H9 (cell line): Measurements from ENCODE around the gene TTC9. TPM values are rescaled to one million over a fixed set of nuclear protein-coding genes. Genes with fewer than 3 reads are reported as not detected.

Experiments
- DNase-seq: peaks from one replicate; pipeline ENCODE4 v3.0.0-alpha.2; 2017
- H2AFZ ChIP-seq: one replicate; pipeline ENCODE4 v1.6.1; 2013; ENCODE audit warnings: mild to moderate bottlenecking, low read length, control low read depth, moderate library complexity
- H2AK5ac ChIP-seq: 2 replicates; pipeline ENCODE4 v1.6.1; 2013; ENCODE audit warnings: low read length, control low read depth, mixed read lengths; ENCODE audit not compliant: insufficient read length
- H2BK120ac ChIP-seq: one replicate; pipeline ENCODE4 v1.6.1; 2013; ENCODE audit warnings: low read depth, mild to moderate bottlenecking, low read length, control low read depth, inconsistent platforms; ENCODE audit not compliant: poor library complexity, severe bottlenecking
- H2BK12ac ChIP-seq: 2 replicates; pipeline ENCODE4 v1.6.1; 2013; ENCODE audit warnings: low read length, control low read depth, mixed read lengths, low read depth; ENCODE audit not compliant: insufficient read length
- H2BK15ac ChIP-seq: 2 replicates; pipeline ENCODE4 v1.6.1; 2013; ENCODE audit warnings: low read depth, low read length, control low read depth
- H2BK20ac ChIP-seq: one replicate; pipeline ENCODE4 v1.6.1; 2013; ENCODE audit warnings: low read depth, mild to moderate bottlenecking, low read length, control low read depth, inconsistent platforms; ENCODE audit not compliant: poor library complexity, severe bottlenecking
- H2BK5ac ChIP-seq: 2 replicates; pipeline ENCODE4 v1.6.1; 2013; ENCODE audit warnings: low read length, control low read depth, mixed read lengths; ENCODE audit not compliant: insufficient read length
- H3K14ac ChIP-seq: 2 replicates; pipeline ENCODE4 v1.6.1; 2013; ENCODE audit warnings: low read length, control low read depth; ENCODE audit not compliant: insufficient read depth
- H3K18ac ChIP-seq: 2 replicates; pipeline ENCODE4 v1.6.1; 2013; ENCODE audit warnings: low read depth, mild to moderate bottlenecking, mixed read lengths, low read length, control low read depth; ENCODE audit not compliant: insufficient read length
- H3K23ac ChIP-seq: 2 replicates; pipeline ENCODE4 v1.6.1; 2013; ENCODE audit warnings: low read length, control low read depth, mixed read lengths, low read depth; ENCODE audit not compliant: insufficient read length
- H3K23me2 ChIP-seq: 2 replicates; pipeline ENCODE4 v1.6.1; 2013; ENCODE audit warnings: low read depth, mild to moderate bottlenecking, mixed read lengths, low read length, control low read depth; ENCODE audit not compliant: insufficient read length, poor library complexity, severe bottlenecking
- H3K27ac ChIP-seq: 2 replicates; pipeline ENCODE4 v1.5.1; 2013; ENCODE audit warnings: low read length, control low read depth, mixed read lengths, low read depth; ENCODE audit not compliant: insufficient read length
- H3K27me3 ChIP-seq: 2 replicates; pipeline ENCODE4 v1.6.1; 2013; ENCODE audit warnings: low read length, control low read depth, inconsistent platforms; ENCODE audit not compliant: insufficient read depth
- H3K4ac ChIP-seq: 2 replicates; pipeline ENCODE4 v1.6.1; 2013; ENCODE audit warnings: low read depth, mild to moderate bottlenecking, control low read depth, inconsistent platforms, low read length, moderate library complexity
- H3K4me1 ChIP-seq: 2 replicates; pipeline ENCODE4 v1.6.1; 2013; ENCODE audit warnings: low read length, control low read depth, inconsistent platforms; ENCODE audit not compliant: insufficient read depth
- H3K4me2 ChIP-seq: 2 replicates; pipeline ENCODE4 v1.6.1; 2013; ENCODE audit warnings: low read length, control low read depth, mixed read lengths; ENCODE audit not compliant: insufficient read length, insufficient read depth
- H3K56ac ChIP-seq: 2 replicates; pipeline ENCODE4 v1.6.1; 2013; ENCODE audit warnings: low read depth, mild to moderate bottlenecking, mixed read lengths, low read length, control low read depth; ENCODE audit not compliant: insufficient read length
- H3K79me1 ChIP-seq: 2 replicates; pipeline ENCODE4 v1.6.1; 2013; ENCODE audit warnings: low read depth, mild to moderate bottlenecking, moderate library complexity, low read length, control low read depth, inconsistent platforms; ENCODE audit not compliant: insufficient read depth, poor library complexity, severe bottlenecking
- H3K79me2 ChIP-seq: 2 replicates; pipeline ENCODE4 v1.6.1; 2013; ENCODE audit warnings: low read length, control low read depth, inconsistent platforms; ENCODE audit not compliant: insufficient read depth
- H3K9ac ChIP-seq: 2 replicates; pipeline ENCODE4 v1.6.1; 2013; ENCODE audit warnings: low read length, control low read depth, mixed read lengths; ENCODE audit not compliant: insufficient read length; ENCODE audit errors: extremely low read depth
- H3K9me3 ChIP-seq: one replicate; pipeline ENCODE4 v1.6.1; 2013; ENCODE audit warnings: low read depth, low read length, inconsistent platforms; ENCODE audit not compliant: control insufficient read depth
- H3T11ph ChIP-seq: one replicate; pipeline ENCODE4 v1.6.1; 2013; ENCODE audit warnings: mild to moderate bottlenecking, low read length, control low read depth, inconsistent platforms
- H4K20me1 ChIP-seq: one replicate; pipeline ENCODE4 v1.6.1; 2013; ENCODE audit not compliant: control insufficient read depth, insufficient read length, insufficient read depth
- H4K5ac ChIP-seq: 2 replicates; pipeline ENCODE4 v1.6.1; 2013; ENCODE audit warnings: low read depth, mild to moderate bottlenecking, mixed read lengths, low read length, control low read depth; ENCODE audit not compliant: insufficient read length
- H4K8ac ChIP-seq: replicated peaks from 2 replicates; pipeline ENCODE4 v1.6.1; 2013; ENCODE audit warnings: low read length, control low read depth, mixed read lengths, low read depth; ENCODE audit not compliant: insufficient read length
- H4K91ac ChIP-seq: 2 replicates; pipeline ENCODE4 v1.6.1; 2013; ENCODE audit warnings: low read depth, mild to moderate bottlenecking, moderate library complexity, mixed read lengths, low read length, control low read depth; ENCODE audit not compliant: insufficient read length
- H3K27ac Mint-ChIP-seq, 3 experiments: 2 replicates in 2 of 3; 3 replicates in 1 of 3; pipeline ENCODE4 v1.8.0; 2020 to 2021; ENCODE audit warnings: mixed read lengths in 3 of 3, mild to moderate bottlenecking in 1 of 3, moderate library complexity in 1 of 3
- H3K27me3 Mint-ChIP-seq: 2 replicates; pipeline ENCODE4 v1.8.0; 2021; ENCODE audit warnings: low read depth, mild to moderate bottlenecking, moderate library complexity, mixed read lengths
- H3K36me3 Mint-ChIP-seq, 3 experiments: 2 replicates in 2 of 3; 3 replicates in 1 of 3; pipeline ENCODE4 v1.8.0; 2020 to 2021; ENCODE audit warnings: low read depth in 3 of 3, mixed read lengths in 3 of 3; ENCODE audit not compliant: insufficient read depth in 1 of 3
- H3K4me1 Mint-ChIP-seq, 2 experiments: 2 replicates each; pipeline ENCODE4 v1.8.0; 2020; ENCODE audit warnings: mixed read lengths in 2 of 2
- H3K4me3 Mint-ChIP-seq, 2 experiments: 2 replicates in 1 of 2; 3 replicates in 1 of 2; pipeline ENCODE4 v1.8.0; 2020 to 2021; ENCODE audit warnings: mild to moderate bottlenecking in 2 of 2, mixed read lengths in 2 of 2, moderate library complexity in 1 of 2
- H3K9me3 Mint-ChIP-seq, 2 experiments: 2 replicates in 1 of 2; 3 replicates in 1 of 2; pipeline ENCODE4 v1.8.0; 2020; ENCODE audit warnings: mild to moderate bottlenecking in 2 of 2, mixed read lengths in 2 of 2, moderate library complexity in 1 of 2
- WGBS: extraction: QIAGEN DNeasy Blood & Tissue Kit; methylation state at CpG from one replicate; pipeline ENCODE4 v1.1.7; 2013; ENCODE audit warnings: missing lambda C conversion rate, low lambda C conversion rate, mixed read lengths; ENCODE audit not compliant: insufficient read length; ENCODE audit errors: extremely low coverage; 5-methylcytosine and 5-hydroxymethylcytosine counted together
- total RNA-seq: library from RNA; stranded (reverse); gene quantifications from 2 replicates; pipeline ENCODE4 v1.2.1, GENCODE V29; 2021
- TF ChIP-seq, protein P1 (sequence below): fragments of 200-600 bp; sonication (generic); conservative IDR thresholded peaks from 3 replicates; pipeline ENCODE4 v1.8.0; 2021; ENCODE audit warnings: antibody characterized with exemption, mild to moderate bottlenecking

TTC9 gene
- total RNA-seq, 1 experiment from 2014 or later, result 17.4 TPM

DNA sequence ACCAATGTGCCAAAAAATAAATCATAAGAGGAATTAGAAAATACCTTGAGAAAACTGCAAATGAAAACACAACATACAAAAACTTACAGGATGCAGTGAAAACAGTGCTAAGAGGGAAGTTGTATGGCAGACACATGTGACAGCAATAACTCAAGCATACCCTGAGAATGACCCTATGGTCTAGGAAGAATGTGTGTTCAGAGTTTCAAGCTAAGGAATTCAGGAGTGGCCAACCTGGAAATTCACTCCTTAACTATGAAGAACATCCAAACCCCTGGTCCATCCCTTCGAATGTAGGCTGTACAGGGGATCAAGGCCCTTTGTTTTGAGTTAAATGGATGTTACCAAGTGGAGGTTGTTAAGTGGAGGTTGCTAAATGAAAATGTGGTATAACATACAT, 16.7 kb upstream of the TTC9 start:
- TF ChIP-seq, protein P1, sequence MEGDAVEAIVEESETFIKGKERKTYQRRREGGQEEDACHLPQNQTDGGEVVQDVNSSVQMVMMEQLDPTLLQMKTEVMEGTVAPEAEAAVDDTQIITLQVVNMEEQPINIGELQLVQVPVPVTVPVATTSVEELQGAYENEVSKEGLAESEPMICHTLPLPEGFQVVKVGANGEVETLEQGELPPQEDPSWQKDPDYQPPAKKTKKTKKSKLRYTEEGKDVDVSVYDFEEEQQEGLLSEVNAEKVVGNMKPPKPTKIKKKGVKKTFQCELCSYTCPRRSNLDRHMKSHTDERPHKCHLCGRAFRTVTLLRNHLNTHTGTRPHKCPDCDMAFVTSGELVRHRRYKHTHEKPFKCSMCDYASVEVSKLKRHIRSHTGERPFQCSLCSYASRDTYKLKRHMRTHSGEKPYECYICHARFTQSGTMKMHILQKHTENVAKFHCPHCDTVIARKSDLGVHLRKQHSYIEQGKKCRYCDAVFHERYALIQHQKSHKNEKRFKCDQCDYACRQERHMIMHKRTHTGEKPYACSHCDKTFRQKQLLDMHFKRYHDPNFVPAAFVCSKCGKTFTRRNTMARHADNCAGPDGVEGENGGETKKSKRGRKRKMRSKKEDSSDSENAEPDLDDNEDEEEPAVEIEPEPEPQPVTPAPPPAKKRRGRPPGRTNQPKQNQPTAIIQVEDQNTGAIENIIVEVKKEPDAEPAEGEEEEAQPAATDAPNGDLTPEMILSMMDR, result no peak
- Histone ChIP-seq H4K5ac (no peak overlapping the region), H4K8ac (no peak overlapping the region), H3K14ac (no peak overlapping the region), H3K79me2 (no peaks in the 10 kb centered on the region), H3K4me1 (no peaks in the 10 kb centered on the region), H2AFZ (no peak overlapping the region), H3K23me2 (no peaks in the 10 kb centered on the region), H3K4me2 (no peak overlapping the region), H3K27ac (no peak overlapping the region), H3K79me1 (no peaks in the 10 kb centered on the region), H3K56ac (no peak overlapping the region), H2BK120ac (no peak overlapping the region), H3T11ph (no peak overlapping the region), H2BK12ac (no peak overlapping the region), H4K20me1 (no peaks in the 10 kb centered on the region), H3K27me3 (no peaks in the 10 kb centered on the region), H3K9me3 (no peaks in the 10 kb centered on the region), H2BK5ac (no peak overlapping the region), H4K91ac (no peak overlapping the region), H3K4ac (no peak overlapping the region), H2BK15ac (no peak overlapping the region), H2AK5ac (no peak overlapping the region), H3K9ac (no peak overlapping the region), H3K18ac (no peak overlapping the region), H2BK20ac (no peak overlapping the region), H3K23ac (no peak overlapping the region)
- Mint-ChIP-seq H3K36me3 (peaks cover 21 to 46% (median 25%) of the 10 kb centered on the region in 3 experiments), H3K9me3 (peaks cover 42 to 44% of the 10 kb centered on the region in 2 experiments), H3K4me3 (no peak overlapping the region), H3K27me3 (no peaks in the 10 kb centered on the region), H3K27ac (no peak overlapping the region), H3K4me1 (no peaks in the 10 kb centered on the region)
- no peak for DNase-seq
- WGBS, result no CpG with 5 or more reads among the region's 1 CpG
